ENCODE measurements around the gene LUZP1. TPM values are rescaled to one million over a fixed set of nuclear protein-coding genes. Genes with fewer than 3 reads are reported as not detected.

LUZP1 gene
- total RNA-seq, 8 experiments from 2014 or later: 11.7 to 31.1 (median 17.7) TPM

- H3K27ac ChIP-seq: no peak overlapping the region
- in situ Hi-C loops (cut with MboI; ENCODE audit: low pct_unique_long_range_greater_than_20kb in 2 of 9, low sequenced_read_pairs in 9 of 9, unreplicated experiment in 9 of 9): no loop called here
- peak in 2 of 8 experiments; percentile 82 to 84 for ATAC-seq (replicated peaks in 6 of 8)
- no peak overlapping the region for H3K4me3 ChIP-seq
- H3K4me1 ChIP-seq (replicated peaks in 1 of 2): peaks cover 6 to 11% of the 10 kb centered on the region in 2 donors
- 57 to 100% (median 91%) methylated on average over 3 to 8 of the region's 8 CpGs for WGBS, 10 experiments
These were observed 49.5 kb downstream of the LUZP1 start for GRCh38 chr1:23118957-23119792.

- no peak overlapping the region for H3K27ac ChIP-seq
- peaks cover 11 to 14% of the 10 kb centered on the region in 2 donors for H3K4me1 ChIP-seq (replicated peaks in 1 of 2)
- in situ Hi-C loops (cut with MboI; ENCODE audit: low pct_unique_long_range_greater_than_20kb in 2 of 9, low sequenced_read_pairs in 9 of 9, unreplicated experiment in 9 of 9): no loop called here
- no peak for ATAC-seq (replicated peaks in 6 of 8)
- no peak overlapping the region for H3K4me3 ChIP-seq
These were observed 50.2 kb downstream of the LUZP1 start for GRCh38 chr1:23118407-23118806.

- WGBS, 10 experiments: 32 to 100% (median 83%) methylated on average over 1 to 2 of the region's 2 CpGs; no CpG with 5 or more reads in 1 of the 10 experiments
- ATAC-seq (replicated peaks in 6 of 8): peak in 2 of 8 experiments; percentile 35 to 50
- H3K4me1 ChIP-seq (replicated peaks in 1 of 2): peaks cover 11% of the 10 kb centered on the region in 2 donors
- H3K27ac ChIP-seq: no peak overlapping the region
- H3K4me3 ChIP-seq: no peak overlapping the region
- in situ Hi-C loops (cut with MboI; ENCODE audit: low pct_unique_long_range_greater_than_20kb in 2 of 9, low sequenced_read_pairs in 9 of 9, unreplicated experiment in 9 of 9): no loop called here
These were observed 51.5 kb downstream of the LUZP1 start for GRCh38 chr1:23116921-23117699.

- 47 to 100% (median 83%) methylated on average over 2 to 5 of the region's 6 CpGs for WGBS, 10 experiments
These were observed 52.3 kb downstream of the LUZP1 start for GRCh38 chr1:23116216-23116836.

GRCh38 chr1:23114424-23115079 lies 54.1 kb downstream of the LUZP1 start:
- no peak overlapping the region for H3K4me3 ChIP-seq
- H3K27ac ChIP-seq: no peak overlapping the region
- whole genome bisulfite sequencing, 10 experiments: 32 to 100% (median 85%) methylated on average over 1 to 6 of the region's 6 CpGs; no CpG with 5 or more reads in 1 of the 10 experiments
- in situ Hi-C loops (cut with MboI; ENCODE audit: low pct_unique_long_range_greater_than_20kb in 2 of 9, low sequenced_read_pairs in 9 of 9, unreplicated experiment in 9 of 9): no loop called here
- ATAC-seq (replicated peaks in 6 of 8): no peak
- peaks cover 11% of the 10 kb centered on the region in 2 donors for H3K4me1 ChIP-seq (replicated peaks in 1 of 2)

More at GRCh38 chr1:23116216-23116836, 52.3 kb downstream of the LUZP1 start:
- H3K4me3 ChIP-seq: no peak overlapping the region
- no peak for ATAC-seq (replicated peaks in 6 of 8)
- peaks cover 11% of the 10 kb centered on the region in 2 donors for H3K4me1 ChIP-seq (replicated peaks in 1 of 2)
- no peak overlapping the region for H3K27ac ChIP-seq
- in situ Hi-C loops (cut with MboI; ENCODE audit: low pct_unique_long_range_greater_than_20kb in 2 of 9, low sequenced_read_pairs in 9 of 9, unreplicated experiment in 9 of 9): no loop called here

- 23 to 100% (median 84%) methylated on average over 1 to 4 of the region's 6 CpGs; no CpG with 5 or more reads in 3 of the 10 experiments for WGBS, 10 experiments
- no peak overlapping the region for H3K27ac ChIP-seq
- ATAC-seq (replicated peaks in 6 of 8): no peak
- H3K4me3 ChIP-seq: no peak overlapping the region
- H3K4me1 ChIP-seq (replicated peaks in 1 of 2): peaks cover 11% of the 10 kb centered on the region in 2 donors
- in situ Hi-C loops (cut with MboI; ENCODE audit: low pct_unique_long_range_greater_than_20kb in 2 of 9, low sequenced_read_pairs in 9 of 9, unreplicated experiment in 9 of 9): no loop called here
These were observed 56.8 kb downstream of the LUZP1 start for GRCh38 chr1:23111600-23112535.

- Histone ChIP-seq H3K4me3 (no peak overlapping the region), H3K27ac (no peak overlapping the region), H3K4me1 (replicated peaks in 1 of 2) (peaks cover 6 to 8% of the 10 kb centered on the region in 2 donors)
- 70 to 100% (median 99%) methylated on average over 1 to 5 of the region's 5 CpGs; no CpG with 5 or more reads in 2 of the 10 experiments for WGBS, 10 experiments
- in situ Hi-C loops (cut with MboI; ENCODE audit: low pct_unique_long_range_greater_than_20kb in 2 of 9, low sequenced_read_pairs in 9 of 9, unreplicated experiment in 9 of 9): no loop called here
- ATAC-seq (replicated peaks in 6 of 8): no peak
These were observed 58.3 kb downstream of the LUZP1 start for GRCh38 chr1:23110391-23110790.

- H3K4me3 ChIP-seq: no peak overlapping the region
- in situ Hi-C loops (cut with MboI; ENCODE audit: low pct_unique_long_range_greater_than_20kb in 2 of 9, low sequenced_read_pairs in 9 of 9, unreplicated experiment in 9 of 9): no loop called here
- WGBS, 10 experiments: 92 to 100% (median 100%) methylated on average over 1 to 4 of the region's 4 CpGs; no CpG with 5 or more reads in 2 of the 10 experiments
- peaks cover under 1 to 4% of the 10 kb centered on the region in 2 donors for H3K4me1 ChIP-seq (replicated peaks in 1 of 2)
- no peak overlapping the region for H3K27ac ChIP-seq
- ATAC-seq (replicated peaks in 6 of 8): no peak
These were observed 59.6 kb downstream of the LUZP1 start for GRCh38 chr1:23108918-23109533.

GRCh38 chr1:23103001-23103889 lies 65.4 kb downstream of the LUZP1 start:
- in situ Hi-C loops (cut with MboI; ENCODE audit: low pct_unique_long_range_greater_than_20kb in 2 of 9, low sequenced_read_pairs in 9 of 9, unreplicated experiment in 9 of 9): no loop called here
- no peak for ATAC-seq (replicated peaks in 6 of 8)
- no peak overlapping the region for H3K4me3 ChIP-seq
- WGBS, 10 experiments: 43 to 96% (median 89%) methylated on average over 1 to 10 of the region's 10 CpGs
- peaks cover 16 to 18% of the 10 kb centered on the region in 2 donors for H3K4me1 ChIP-seq (replicated peaks in 1 of 2)
- no peak overlapping the region for H3K27ac ChIP-seq

- 0 to 100% (median 38%) methylated on average over 1 of the region's 1 CpG; no CpG with 5 or more reads in 4 of the 10 experiments for WGBS, 10 experiments
- ATAC-seq (replicated peaks in 6 of 8): peak in 3 of 8 experiments; percentile 31 to 57 (median 32)
- in situ Hi-C loops (cut with MboI; ENCODE audit: low pct_unique_long_range_greater_than_20kb in 2 of 9, low sequenced_read_pairs in 9 of 9, unreplicated experiment in 9 of 9): no loop called here
These were observed 66.4 kb downstream of the LUZP1 start for GRCh38 chr1:23102289-23102688.

GRCh38 chr1:23101887-23102286 lies 66.8 kb downstream of the LUZP1 start:
- no peak overlapping the region for H3K4me3 ChIP-seq
- H3K4me1 ChIP-seq (replicated peaks in 1 of 2): peaks cover 16 to 18% of the 10 kb centered on the region in 2 donors
- 13 to 100% (median 90%) methylated on average over 1 to 2 of the region's 2 CpGs; no CpG with 5 or more reads in 1 of the 10 experiments for WGBS, 10 experiments
- in situ Hi-C loops (cut with MboI; ENCODE audit: low pct_unique_long_range_greater_than_20kb in 2 of 9, low sequenced_read_pairs in 9 of 9, unreplicated experiment in 9 of 9): no loop called here
- H3K27ac ChIP-seq: no peak overlapping the region
- peak in 3 of 8 experiments; percentile 18 to 62 (median 49) for ATAC-seq (replicated peaks in 6 of 8)

More at GRCh38 chr1:23102289-23102688, 66.4 kb downstream of the LUZP1 start:
- Histone ChIP-seq H3K4me3 (no peak overlapping the region), H3K4me1 (replicated peaks in 1 of 2) (peaks cover 16 to 18% of the 10 kb centered on the region in 2 donors), H3K27ac (no peak overlapping the region)
